Mononuclear cell (primary cell): ENCODE data around the gene PDXDC1. TPM values are rescaled to one million over a fixed set of nuclear protein-coding genes. Genes with fewer than 3 reads are reported as not detected.
"Not testable (repeated sequence)": the region's sequence is repeated elsewhere in the genome, so short reads cannot be mapped to it uniquely, and the experiment has no call there.

Experiments
- H3K27me3 ChIP-seq: 2 replicates; pipeline ENCODE4 v1.6.0; 2011; ENCODE audit warnings: low read length, control low read depth; ENCODE audit not compliant: insufficient read depth
- H3K4me1 ChIP-seq: 2 replicates; pipeline ENCODE4 v1.5.1; 2011; ENCODE audit warnings: mild to moderate bottlenecking, low read length, control low read depth; ENCODE audit not compliant: insufficient read depth
- H3K4me3 ChIP-seq: 2 replicates; pipeline ENCODE4 v1.5.1; 2011; ENCODE audit warnings: mild to moderate bottlenecking, low read length, moderate library complexity
- H3K9me3 ChIP-seq: 2 replicates; pipeline ENCODE4 v1.5.1; 2011; ENCODE audit warnings: low read depth, mild to moderate bottlenecking, control low read depth, low read length
- total RNA-seq: library from RNA; depleted of rRNA; stranded (reverse); fragments of >200 nt; gene quantifications from one replicate; pipeline ENCODE4 v1.2.3, GENCODE V29; 2012

The PDXDC1 gene
- total RNA-seq, 1 donor, result 101 TPM

- not testable (repeated sequence) for H3K9me3 ChIP-seq, H3K4me3 ChIP-seq, H3K27me3 ChIP-seq
- peaks cover 15% of the 10 kb centered on the region for H3K4me1 ChIP-seq
These were observed 115.9 kb downstream of the PDXDC1 start for GRCh38 chr16:15090663-15091269.

DNA sequence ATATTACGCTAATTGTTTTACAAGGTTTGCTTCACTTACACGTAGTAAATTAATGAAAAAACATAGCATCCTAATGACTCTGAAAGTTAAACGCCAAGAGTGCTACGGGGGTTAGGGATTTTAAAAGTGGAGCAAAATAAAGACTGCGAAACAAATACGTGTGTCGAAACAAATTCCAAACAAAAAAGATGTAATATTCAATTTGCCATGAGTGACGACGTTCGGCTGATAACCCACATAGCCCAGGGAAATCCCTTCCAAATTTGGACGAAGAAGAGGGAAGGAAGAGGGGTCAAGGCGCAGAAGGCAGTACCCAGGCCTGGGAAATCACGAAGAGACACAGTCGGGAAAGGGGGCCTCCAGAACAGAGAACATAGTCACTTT, 118.7 kb downstream of the PDXDC1 start:
- H3K27me3 ChIP-seq, H3K9me3 ChIP-seq: not testable (repeated sequence)
- Histone ChIP-seq H3K4me1 (peaks cover 15% of the 10 kb centered on the region), H3K4me3 (peak overlapping the region; percentile 59)

- H3K27me3 ChIP-seq, H3K9me3 ChIP-seq: not testable (repeated sequence)
- Histone ChIP-seq H3K4me3 (peak within 1 kb of the TSS; percentile 59), H3K4me1 (peaks cover 15% of the 10 kb centered on the region)
These were observed 119.4 kb downstream of the PDXDC1 start, which contains the start of gene RRN3 for GRCh38 chr16:15093955-15094827. Gene RRN3 (minus strand): TSS chr16:15094272. CDS start chr16:15094233, 39 bp downstream.

DNA sequence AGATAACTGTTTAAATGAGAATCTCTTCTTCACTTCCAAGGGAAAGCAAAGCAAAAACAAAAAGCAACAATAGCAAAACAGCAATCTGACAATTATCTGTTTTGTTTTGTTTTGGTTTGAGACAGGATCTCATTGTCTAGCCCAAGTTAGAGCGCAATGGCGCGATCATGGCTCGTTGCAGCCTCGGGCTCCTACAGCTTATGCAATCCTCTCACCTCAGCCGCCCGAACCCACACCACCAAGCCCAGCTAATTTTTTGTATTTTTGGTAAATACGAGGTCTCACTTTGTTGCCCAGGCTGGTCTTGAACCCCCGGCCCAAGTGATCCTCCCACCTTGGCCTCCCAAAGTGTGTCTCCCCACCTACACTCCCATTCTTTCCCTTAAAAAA, 121.8 kb downstream of the PDXDC1 start:
- H3K4me3 ChIP-seq, H3K27me3 ChIP-seq, H3K9me3 ChIP-seq: not testable (repeated sequence)
- peaks cover 15% of the 10 kb centered on the region for H3K4me1 ChIP-seq

DNA sequence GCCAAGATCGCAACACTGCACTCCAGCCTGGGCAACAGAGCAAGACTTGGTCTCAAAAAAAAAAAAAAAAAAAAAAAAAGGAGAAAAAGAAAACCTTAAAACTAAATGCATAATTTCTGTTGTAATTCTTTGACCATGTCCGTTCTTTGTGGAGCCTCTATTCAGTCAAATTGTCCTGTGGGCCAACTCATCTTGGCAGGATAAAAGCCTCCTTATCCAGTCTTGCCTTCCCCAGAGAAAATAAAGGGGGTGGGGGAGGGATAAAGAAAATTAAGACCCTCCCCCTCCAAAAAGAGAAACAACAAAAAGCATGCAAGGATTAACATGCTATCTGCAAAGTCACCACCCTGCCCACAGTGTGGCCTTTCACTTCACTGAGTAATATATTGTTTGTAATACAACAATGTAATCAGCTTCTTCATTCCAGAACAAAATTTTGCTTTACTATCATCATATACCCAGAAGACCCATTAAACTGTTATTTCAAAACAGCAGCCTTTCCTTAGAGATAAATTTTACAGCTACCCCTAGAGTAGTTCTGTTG, 124.6 kb downstream of the PDXDC1 start:
- H3K27me3 ChIP-seq, H3K4me1 ChIP-seq: not testable (repeated sequence)

DNA sequence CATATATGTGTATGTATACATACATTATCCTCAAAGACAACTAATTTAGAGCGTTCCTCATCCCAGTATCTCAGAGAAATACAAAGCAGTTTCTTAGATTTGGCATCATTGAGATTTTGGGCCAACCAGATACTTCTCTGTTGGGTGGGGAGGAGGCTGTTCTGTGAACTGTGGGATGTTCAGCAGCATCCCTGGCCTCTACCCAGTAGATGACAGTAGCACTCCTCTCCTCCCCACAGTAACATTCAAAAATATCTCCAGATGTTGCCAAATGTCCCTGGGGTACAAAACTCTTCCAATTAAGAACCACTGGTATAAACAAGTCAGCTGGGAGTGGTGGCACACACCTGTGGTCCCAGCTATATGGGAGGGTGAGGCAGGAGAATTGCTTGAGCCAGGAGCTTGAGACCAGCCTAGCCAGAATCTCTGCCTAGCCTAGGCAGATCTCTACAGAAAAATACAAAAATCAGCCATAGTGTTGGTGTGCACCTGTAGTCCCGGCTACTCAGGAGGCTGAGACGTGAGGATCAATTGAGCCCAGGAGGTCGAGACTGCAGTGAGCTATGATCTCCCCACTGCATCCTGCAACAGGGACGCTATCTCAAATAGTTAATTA, 125.7 kb downstream of the PDXDC1 start:
- not testable (repeated sequence) for H3K4me3 ChIP-seq, H3K27me3 ChIP-seq, H3K9me3 ChIP-seq, H3K4me1 ChIP-seq

More for the DNA sequence above, 124.6 kb downstream of the PDXDC1 start:
- H3K9me3 ChIP-seq, H3K4me3 ChIP-seq: not testable (repeated sequence)

DNA sequence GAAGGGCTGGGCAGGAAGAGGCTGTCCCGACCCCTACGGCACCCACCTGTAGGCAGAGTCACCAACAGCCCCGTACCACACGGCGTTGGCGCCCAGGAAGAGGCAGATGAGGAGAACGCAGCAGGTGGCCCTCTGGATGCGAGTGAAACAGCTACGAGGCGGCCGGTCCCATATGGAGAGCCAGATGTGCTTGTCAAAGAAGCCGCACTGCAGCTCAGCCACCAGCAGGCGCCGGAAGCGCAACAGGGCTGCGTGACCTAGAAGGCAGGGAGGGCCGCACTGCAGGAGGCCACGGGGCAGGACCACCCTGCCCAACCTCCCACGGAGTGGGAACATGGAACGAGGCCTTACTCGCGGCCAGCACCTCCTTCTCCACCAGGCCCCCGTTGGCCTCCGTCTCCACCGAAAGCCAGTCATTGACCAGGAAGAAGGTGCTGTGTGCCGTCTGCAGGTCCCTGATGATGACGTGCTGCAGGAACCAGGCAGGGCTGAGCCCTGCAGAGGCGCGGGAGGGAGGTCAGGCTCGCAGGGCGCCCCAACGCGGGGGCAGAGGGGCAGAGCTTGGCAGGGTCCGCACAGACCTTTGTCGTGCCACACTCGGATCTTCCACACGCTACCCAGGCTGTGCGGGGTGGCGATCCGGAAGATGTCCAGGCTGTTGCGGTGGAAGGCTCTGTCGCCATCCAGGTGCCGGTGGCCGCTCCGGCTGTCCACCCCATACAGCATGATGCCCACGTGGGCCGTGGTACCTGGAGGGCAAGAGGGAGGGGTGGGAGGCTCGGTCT, 153.0 kb downstream of the PDXDC1 start:
- not testable (repeated sequence) for H3K9me3 ChIP-seq, H3K4me1 ChIP-seq, H3K4me3 ChIP-seq, H3K27me3 ChIP-seq

DNA sequence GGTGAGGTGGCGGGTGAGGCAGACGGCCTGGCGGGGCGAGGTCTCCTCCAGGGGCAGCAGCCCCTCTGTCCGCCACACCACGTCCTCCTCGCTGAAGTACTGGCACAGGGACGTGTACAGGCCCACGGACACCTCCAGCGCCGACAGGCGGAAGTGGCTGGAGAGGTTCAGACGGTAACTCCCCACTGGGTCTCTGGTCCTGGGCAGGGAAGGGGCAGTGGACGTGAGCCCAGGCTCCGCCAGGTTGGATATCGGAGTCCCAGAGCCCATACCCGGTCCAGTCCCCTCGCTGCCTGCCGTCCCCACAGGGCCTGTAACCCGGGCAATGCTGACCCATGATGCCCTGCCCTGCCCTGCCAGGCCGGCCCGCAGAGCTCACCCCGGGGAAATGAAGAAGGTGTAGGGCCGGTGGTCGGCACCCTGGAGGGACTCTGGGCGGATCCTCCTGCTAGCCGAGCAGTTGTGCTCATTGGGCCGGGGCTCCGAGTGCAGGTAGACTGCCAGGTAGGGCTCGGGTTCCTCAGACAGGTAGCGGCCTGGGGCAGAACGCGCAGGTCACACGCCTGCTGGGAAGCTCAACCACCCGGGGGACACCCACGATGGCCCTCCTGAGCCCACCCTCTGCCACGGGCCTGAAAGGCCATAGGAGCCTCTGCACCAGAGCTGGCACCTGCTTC, 155.6 kb downstream of the PDXDC1 start:
- H3K27me3 ChIP-seq, H3K4me1 ChIP-seq, H3K4me3 ChIP-seq, H3K9me3 ChIP-seq: not testable (repeated sequence)

- H3K9me3 ChIP-seq, H3K27me3 ChIP-seq, H3K4me1 ChIP-seq, H3K4me3 ChIP-seq: not testable (repeated sequence)
These were observed 156.3 kb downstream of the PDXDC1 start for GRCh38 chr16:15130943-15131700.

DNA sequence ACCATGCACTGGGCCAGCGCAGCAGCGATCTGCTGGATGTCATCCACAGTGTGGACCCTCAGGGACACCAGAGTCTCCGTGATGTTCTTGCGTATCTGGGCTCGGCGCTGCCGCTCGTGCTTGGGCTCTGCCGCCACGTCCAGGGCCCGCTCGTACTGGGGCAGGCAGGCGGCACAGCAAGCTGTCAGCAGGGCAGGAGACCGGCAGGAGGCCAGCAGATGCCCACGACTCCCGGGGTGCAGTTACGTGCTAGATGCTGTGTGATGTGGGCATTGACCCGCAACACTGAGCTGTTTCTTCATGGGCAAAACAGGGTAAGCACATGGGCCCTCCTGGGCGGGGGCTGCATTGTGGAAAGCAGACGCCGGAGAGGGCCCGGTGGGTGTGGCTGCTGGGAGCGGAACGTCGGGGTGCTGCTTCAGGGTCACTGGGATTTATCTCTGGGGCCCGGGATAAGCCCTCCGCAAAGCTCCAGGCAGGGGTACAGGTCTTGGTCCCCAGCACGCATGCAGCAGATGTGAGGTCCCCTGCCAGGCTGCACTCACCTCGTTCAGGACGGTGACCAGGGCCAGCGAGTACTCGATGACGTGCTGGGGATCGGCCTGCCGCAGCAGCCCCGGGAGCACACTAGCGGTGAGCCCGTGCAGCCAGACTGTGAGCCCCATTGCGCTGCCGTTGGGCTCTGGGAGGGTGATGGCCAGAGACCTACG, 158.0 kb downstream of the PDXDC1 start:
- not testable (repeated sequence) for H3K4me3 ChIP-seq, H3K9me3 ChIP-seq, H3K27me3 ChIP-seq, H3K4me1 ChIP-seq

- not testable (repeated sequence) for H3K9me3 ChIP-seq, H3K4me3 ChIP-seq, H3K4me1 ChIP-seq, H3K27me3 ChIP-seq
These were observed 158.7 kb downstream of the PDXDC1 start for GRCh38 chr16:15133554-15133953.

GRCh38 chr16:15134752-15135482, 160.1 kb downstream of the PDXDC1 start:
- not testable (repeated sequence) for H3K9me3 ChIP-seq, H3K4me1 ChIP-seq

More at GRCh38 chr16:15134752-15135482, 160.1 kb downstream of the PDXDC1 start:
- not testable (repeated sequence) for H3K4me3 ChIP-seq, H3K27me3 ChIP-seq
